Measurements from ENCODE around the gene TECTB. TPM values are rescaled to one million over a fixed set of nuclear protein-coding genes. Genes with fewer than 3 reads are reported as not detected.

Gene TECTB
- polyA plus RNA-seq, 1 experiment, result 0.02 TPM

DNA sequence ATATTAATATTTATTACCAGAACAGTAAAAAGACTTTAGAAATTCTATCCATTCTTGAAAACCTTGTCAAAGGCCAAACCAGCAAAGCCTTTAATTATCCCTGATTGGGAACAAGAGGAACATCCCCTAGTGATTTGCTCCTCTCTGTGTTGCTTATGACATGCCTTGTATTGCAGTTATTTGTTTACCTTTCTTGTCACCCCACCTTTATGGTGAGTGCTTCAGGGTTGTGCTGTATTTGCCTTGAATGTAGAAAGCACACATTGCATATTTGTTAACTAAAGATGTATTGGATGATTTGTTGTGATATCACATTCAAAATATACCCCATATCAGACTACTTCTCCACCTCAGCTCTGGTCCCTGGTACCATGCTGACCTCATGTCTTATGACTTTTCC, 23.5 kb upstream of the TECTB start:
- CTCF ChIA-PET, result no interaction called here
- Histone ChIP-seq H3K27me3 (ENCODE audit: control insufficient read depth, insufficient read depth, low read length) (no peaks in the 10 kb centered on the region), H3K4me3 (ENCODE audit: low read depth, low read length) (no peak overlapping the region), H3K36me3 (ENCODE audit: control insufficient read depth, insufficient read depth, low read length) (no peaks in the 10 kb centered on the region)
- POLR2A ChIA-PET, result no interaction called here
- no peak for TF ChIP-seq CTCF (IDR thresholded peaks at IDR 0.05; ENCODE audit: insufficient read depth, low read depth, low read length)
- DNase-seq (ENCODE audit: low read depth), result no peak

- DNase-seq (ENCODE audit: low read depth), result no peak
- TF ChIP-seq CTCF (IDR thresholded peaks at IDR 0.05; ENCODE audit: insufficient read depth, low read depth, low read length), result no peak
- POLR2A ChIA-PET, result no interaction called here
- Histone ChIP-seq H3K36me3 (ENCODE audit: control insufficient read depth, insufficient read depth, low read length) (no peaks in the 10 kb centered on the region), H3K27me3 (ENCODE audit: control insufficient read depth, insufficient read depth, low read length) (no peaks in the 10 kb centered on the region), H3K4me3 (ENCODE audit: low read depth, low read length) (no peak overlapping the region)
- CTCF ChIA-PET, result interaction anchor here (2.2 kb wide), 1 partner anchor 47 kb away, joined by 9 read pairs; no protein-coding TSS in a partner anchor
These were observed 22.4 kb upstream of the TECTB start for GRCh38 chr10:112260831-112261230.

DNA sequence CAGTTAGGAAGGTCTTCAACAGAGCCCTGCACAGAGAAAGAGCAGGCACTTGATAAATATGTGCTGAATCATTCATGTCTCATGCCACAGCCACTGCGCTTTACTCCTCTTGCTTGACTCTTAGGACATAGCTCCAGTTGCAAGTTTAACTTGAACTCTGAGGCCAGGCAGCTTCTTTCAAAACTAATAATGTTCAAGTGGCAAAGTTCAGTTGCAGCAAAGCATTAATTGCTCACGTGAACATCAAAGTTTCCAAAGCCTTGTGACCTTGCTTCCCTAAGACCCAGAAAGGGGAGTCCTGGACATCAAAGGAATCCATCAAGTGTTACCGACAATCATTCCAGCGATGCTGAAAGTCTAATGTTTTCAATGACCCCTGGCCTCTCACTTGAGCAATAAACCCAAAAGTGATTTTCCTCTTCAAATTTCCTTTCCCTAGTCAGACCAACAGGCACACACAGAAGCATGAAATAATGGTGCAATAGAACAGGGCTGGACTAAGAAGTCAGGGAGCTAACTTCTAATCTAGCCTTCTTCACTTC, 21.8 kb upstream of the TECTB start:
- ChIA-PET CTCF (interaction anchor here (1.4 to 2.2 kb wide), 2 partner anchors 10 to 47 kb away, joined by 3 to 9 read pairs; no protein-coding TSS in a partner anchor), POLR2A (interaction anchor here (0.6 kb wide), 1 partner anchor 1779 kb away, joined by 3 read pairs; no protein-coding TSS in a partner anchor)
- Histone ChIP-seq H3K4me3 (ENCODE audit: low read depth, low read length) (no peak overlapping the region), H3K27me3 (ENCODE audit: control insufficient read depth, insufficient read depth, low read length) (no peaks in the 10 kb centered on the region), H3K36me3 (ENCODE audit: control insufficient read depth, insufficient read depth, low read length) (no peaks in the 10 kb centered on the region)
- no peak for TF ChIP-seq CTCF (IDR thresholded peaks at IDR 0.05; ENCODE audit: insufficient read depth, low read depth, low read length)
- no peak for DNase-seq (ENCODE audit: low read depth)

GRCh38 chr10:112262546-112262945, 20.7 kb upstream of the TECTB start:
- no peak for DNase-seq (ENCODE audit: low read depth)
- TF ChIP-seq CTCF (IDR thresholded peaks at IDR 0.05; ENCODE audit: insufficient read depth, low read depth, low read length), result no peak
- Histone ChIP-seq H3K27me3 (ENCODE audit: control insufficient read depth, insufficient read depth, low read length) (no peaks in the 10 kb centered on the region), H3K36me3 (ENCODE audit: control insufficient read depth, insufficient read depth, low read length) (no peaks in the 10 kb centered on the region), H3K4me3 (ENCODE audit: low read depth, low read length) (no peak overlapping the region)
- POLR2A ChIA-PET, result no interaction called here
- CTCF ChIA-PET, result interaction anchor here (1.4 to 2.2 kb wide), 3 partner anchors 9 to 126 kb away, joined by 3 to 9 read pairs (median 4); no protein-coding TSS in a partner anchor

- TF ChIP-seq CTCF (IDR thresholded peaks at IDR 0.05; ENCODE audit: insufficient read depth, low read depth, low read length), result no peak
- ChIA-PET CTCF (interaction anchor here (0.9 kb wide), 1 partner anchor 30 kb away, joined by 3 read pairs; no protein-coding TSS in a partner anchor), POLR2A (no interaction called here)
- Histone ChIP-seq H3K36me3 (ENCODE audit: control insufficient read depth, insufficient read depth, low read length) (no peaks in the 10 kb centered on the region), H3K27me3 (ENCODE audit: control insufficient read depth, insufficient read depth, low read length) (no peaks in the 10 kb centered on the region), H3K4me3 (ENCODE audit: low read depth, low read length) (no peak overlapping the region)
- no peak for DNase-seq (ENCODE audit: low read depth)
These were observed 17.5 kb upstream of the TECTB start for GRCh38 chr10:112265745-112266144.
